ENCODE measurements around the gene PRKCH. TPM values are rescaled to one million over a fixed set of nuclear protein-coding genes. Genes with fewer than 3 reads are reported as not detected.

The PRKCH gene
- total and polyA plus RNA-seq, 4 experiments from 2014 or later = 246 to 284 (median 249) TPM

- peaks cover 22 to 51% of the 10 kb centered on the region in 2 donors for H3K36me3 Mint-ChIP-seq
- H3K36me3 ChIP-seq (ENCODE audit: insufficient read depth, low read length) = peaks cover 18% of the 10 kb centered on the region
- peak; percentile 88 to 94 (median 93) for DNase-seq
- ChIA-PET POLR2A (ENCODE audit: partially characterized antibody) (interaction anchor here (0.8 to 8.5 kb wide), 34 partner anchors 13 to 361 kb away, joined by 3 to 81 read pairs (median 5); partner anchors contain the start of genes HIF1A, PRKCH and SNAPC1), CTCF (ENCODE audit: partially characterized antibody) (interaction anchor here (0.9 to 9.9 kb wide), 14 partner anchors 16 to 364 kb away, joined by 3 to 106 read pairs (median 9); no protein-coding TSS in a partner anchor)
- peaks cover 97% of the 10 kb centered on the region for H3K4me1 ChIP-seq (ENCODE audit: insufficient read depth, low read length)
- H3K9me3 ChIP-seq (ENCODE audit: control insufficient read depth in 1 of 2, low read length in 2 of 2) = no peaks in the 10 kb centered on the region
- H3K4me1 Mint-ChIP-seq = peaks cover 66 to 97% (median 90%) of the 10 kb centered on the region in 4 donors
- peak overlapping the region; percentile 87 to 100 (median 100) for H3K27ac Mint-ChIP-seq
- H3K4me3 ChIP-seq (ENCODE audit: low read length in 2 of 2) = peak overlapping the region in 1 of 2 donors; percentile 13
- intact Hi-C loops (cut with micrococcal nuclease) = loop anchor here (1.0 to 5.0 kb wide), 10 partner anchors 16 to 1228 kb away; partner anchors contain the start of genes HIF1A, PPM1A and SNAPC1
- H3K27me3 ChIP-seq (ENCODE audit: insufficient read depth, low read length) = no peaks in the 10 kb centered on the region
- no peaks in the 10 kb centered on the region for H3K27me3 Mint-ChIP-seq
- H3K9me3 Mint-ChIP-seq = peaks cover 0 to 3% (median 0%) of the 10 kb centered on the region in 8 donors
- peak overlapping the region; percentile 44 to 82 (median 77) for H3K4me3 Mint-ChIP-seq
- H3K27ac ChIP-seq (ENCODE audit: low read depth, low read length) = peak overlapping the region; percentile 87
These were observed 155.5 kb downstream of the PRKCH start for GRCh38 chr14:61476754-61477410.

- peak in 1 of 5 donors; percentile 70 for DNase-seq
- Histone ChIP-seq H3K9me3 (ENCODE audit: control insufficient read depth in 1 of 2, low read length in 2 of 2) (no peaks in the 10 kb centered on the region), H3K4me3 (ENCODE audit: low read length in 2 of 2) (peak overlapping the region; percentile 13 to 44), H3K27me3 (ENCODE audit: insufficient read depth, low read length) (no peaks in the 10 kb centered on the region), H3K36me3 (ENCODE audit: insufficient read depth, low read length) (peaks cover 25% of the 10 kb centered on the region), H3K4me1 (ENCODE audit: insufficient read depth, low read length) (peaks cover 87% of the 10 kb centered on the region), H3K27ac (ENCODE audit: low read depth, low read length) (peak overlapping the region; percentile 87)
- Mint-ChIP-seq H3K27me3 (no peaks in the 10 kb centered on the region), H3K27ac (peak overlapping the region; percentile 87 to 100 (median 100)), H3K4me1 (peaks cover 59 to 95% (median 84%) of the 10 kb centered on the region in 4 donors), H3K36me3 (peaks cover 28 to 51% of the 10 kb centered on the region in 2 donors), H3K4me3 (peak overlapping the region in 7 of 8 donors; percentile 60 to 81 (median 75)), H3K9me3 (peaks cover 0 to 3% (median 0%) of the 10 kb centered on the region in 8 donors)
- intact Hi-C loops (cut with micrococcal nuclease) = loop anchor here (1.0 to 5.0 kb wide), 6 partner anchors 15 to 1229 kb away; partner anchors contain the start of gene PPM1A
- ChIA-PET POLR2A (ENCODE audit: partially characterized antibody) (interaction anchor here (0.7 to 8.5 kb wide), 24 partner anchors 11 to 360 kb away, joined by 3 to 81 read pairs (median 5); partner anchors contain the start of genes HIF1A and SNAPC1), CTCF (ENCODE audit: partially characterized antibody) (interaction anchor here (1.1 to 9.9 kb wide), 9 partner anchors 15 to 360 kb away, joined by 3 to 106 read pairs (median 17); no protein-coding TSS in a partner anchor)
These were observed 156.5 kb downstream of the PRKCH start for GRCh38 chr14:61477712-61478462.

DNA sequence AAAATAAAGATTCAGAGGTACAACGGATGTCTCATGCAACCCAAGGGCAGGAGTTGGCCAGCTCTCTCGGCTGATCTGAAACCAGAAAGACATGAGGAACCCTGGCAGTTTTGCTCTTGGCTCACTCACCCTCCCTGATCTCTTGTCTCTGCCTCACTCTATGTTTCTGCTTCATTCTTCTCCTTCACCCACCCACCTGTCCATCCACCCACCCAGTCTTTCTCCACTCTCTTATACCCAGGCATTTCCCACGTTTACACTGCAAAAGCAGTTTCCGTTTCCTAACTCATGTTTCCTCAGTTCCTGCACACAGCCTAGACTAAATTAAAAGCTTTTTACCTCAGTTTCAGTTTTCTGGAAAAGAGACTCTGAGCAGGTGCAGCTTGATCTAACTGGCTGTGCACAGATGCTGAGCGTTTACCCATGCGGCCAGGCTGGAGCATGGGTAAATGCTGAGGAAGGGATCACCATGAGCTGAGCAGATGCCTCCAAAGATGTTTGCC, 157.6 kb downstream of the PRKCH start:
- Histone ChIP-seq H3K27me3 (ENCODE audit: insufficient read depth, low read length) (no peaks in the 10 kb centered on the region), H3K4me1 (ENCODE audit: insufficient read depth, low read length) (peaks cover 75% of the 10 kb centered on the region), H3K36me3 (ENCODE audit: insufficient read depth, low read length) (peaks cover 31% of the 10 kb centered on the region), H3K4me3 (ENCODE audit: low read length in 2 of 2) (peak overlapping the region in 1 of 2 donors; percentile 9), H3K27ac (ENCODE audit: low read depth, low read length) (peak overlapping the region; percentile 87), H3K9me3 (ENCODE audit: control insufficient read depth in 1 of 2, low read length in 2 of 2) (no peaks in the 10 kb centered on the region)
- Mint-ChIP-seq H3K27ac (peak overlapping the region; percentile 87 to 100 (median 100)), H3K4me3 (peak overlapping the region; percentile 60 to 79 (median 72)), H3K9me3 (peaks cover 0 to 2% (median 0%) of the 10 kb centered on the region in 8 donors), H3K27me3 (no peaks in the 10 kb centered on the region), H3K4me1 (peaks cover 55 to 95% (median 80%) of the 10 kb centered on the region in 4 donors), H3K36me3 (peaks cover 30 to 53% of the 10 kb centered on the region in 2 donors)
- intact Hi-C loops (cut with micrococcal nuclease) = loop anchor here (5.0 kb wide), 2 partner anchors 238 to 358 kb away; no protein-coding TSS in a partner anchor
- peak in 2 of 5 donors; percentile 21 to 32 for DNase-seq
- ChIA-PET POLR2A (ENCODE audit: partially characterized antibody) (interaction anchor here (0.8 to 8.5 kb wide), 13 partner anchors 10 to 283 kb away, joined by 3 to 81 read pairs (median 5); partner anchors contain the start of genes HIF1A and SNAPC1), CTCF (ENCODE audit: partially characterized antibody) (interaction anchor here (0.6 to 9.9 kb wide), 12 partner anchors 9 to 358 kb away, joined by 3 to 106 read pairs (median 4); no protein-coding TSS in a partner anchor)

DNA sequence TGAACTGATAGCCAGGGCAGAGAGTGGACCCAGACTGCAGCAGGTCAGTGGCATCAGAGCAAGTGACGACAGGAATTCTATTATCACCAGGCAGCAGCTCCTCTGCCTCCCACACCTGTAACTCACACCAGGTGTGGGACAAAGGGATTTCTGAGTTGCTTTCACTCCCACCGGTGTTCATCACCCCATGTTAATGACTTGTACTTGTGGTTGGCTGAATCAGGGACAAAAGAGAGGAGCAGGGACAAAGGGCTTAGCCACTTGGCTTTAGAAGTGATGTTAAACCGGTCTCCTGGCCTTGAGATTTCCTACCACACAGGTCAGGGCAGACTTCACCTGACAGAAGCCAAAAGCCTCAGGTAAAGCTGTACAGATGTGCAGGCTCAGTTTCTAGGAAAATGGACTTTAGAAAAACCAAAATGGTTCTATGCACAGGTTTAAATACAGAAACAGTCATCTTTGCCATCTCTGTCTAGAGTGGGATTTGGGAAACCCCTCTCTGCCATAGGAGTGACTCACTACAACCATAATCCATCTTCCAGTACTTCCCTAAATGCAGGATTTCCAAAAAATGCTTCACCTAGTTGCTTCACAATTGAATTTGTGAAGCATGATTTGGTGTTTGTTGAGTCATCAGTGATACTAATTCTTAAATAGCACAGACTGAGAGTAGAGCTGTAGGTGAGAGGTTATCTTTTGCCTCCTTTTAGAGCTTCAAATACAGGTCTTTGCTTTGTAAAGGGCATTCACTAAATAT, 158.5 kb downstream of the PRKCH start:
- Histone ChIP-seq H3K4me3 (ENCODE audit: low read length in 2 of 2) (peak overlapping the region in 1 of 2 donors; percentile 9), H3K27ac (ENCODE audit: low read depth, low read length) (peak overlapping the region; percentile 87), H3K4me1 (ENCODE audit: insufficient read depth, low read length) (peaks cover 66% of the 10 kb centered on the region), H3K36me3 (ENCODE audit: insufficient read depth, low read length) (peaks cover 34% of the 10 kb centered on the region), H3K27me3 (ENCODE audit: insufficient read depth, low read length) (no peaks in the 10 kb centered on the region), H3K9me3 (ENCODE audit: control insufficient read depth in 1 of 2, low read length in 2 of 2) (no peaks in the 10 kb centered on the region)
- ChIA-PET POLR2A (ENCODE audit: partially characterized antibody) (interaction anchor here (0.6 to 8.5 kb wide), 13 partner anchors 9 to 220 kb away, joined by 3 to 81 read pairs (median 5); partner anchors contain the start of gene HIF1A), CTCF (ENCODE audit: partially characterized antibody) (interaction anchor here (0.6 to 9.9 kb wide), 12 partner anchors 10 to 357 kb away, joined by 3 to 106 read pairs (median 4); no protein-coding TSS in a partner anchor)
- Mint-ChIP-seq H3K4me1 (peaks cover 51 to 93% (median 72%) of the 10 kb centered on the region in 4 donors), H3K9me3 (no peaks in the 10 kb centered on the region), H3K4me3 (peak overlapping the region in 7 of 8 donors; percentile 40 to 79 (median 68)), H3K36me3 (peaks cover 30 to 56% of the 10 kb centered on the region in 2 donors), H3K27ac (peak overlapping the region; percentile 87 to 100 (median 100)), H3K27me3 (no peaks in the 10 kb centered on the region)
- DNase-seq = no peak
- intact Hi-C loops (cut with micrococcal nuclease) = loop anchor here (5.0 kb wide), 2 partner anchors 237 to 357 kb away; no protein-coding TSS in a partner anchor

GRCh38 chr14:61480704-61481285, 159.4 kb downstream of the PRKCH start:
- H3K4me1 Mint-ChIP-seq = peaks cover 50 to 95% (median 69%) of the 10 kb centered on the region in 4 donors
- H3K9me3 Mint-ChIP-seq = no peaks in the 10 kb centered on the region
- Histone ChIP-seq H3K4me3 (ENCODE audit: low read length in 2 of 2) (no peak overlapping the region), H3K27me3 (ENCODE audit: insufficient read depth, low read length) (no peaks in the 10 kb centered on the region), H3K9me3 (ENCODE audit: control insufficient read depth in 1 of 2, low read length in 2 of 2) (no peaks in the 10 kb centered on the region), H3K27ac (ENCODE audit: low read depth, low read length) (peak overlapping the region; percentile 22), H3K36me3 (ENCODE audit: insufficient read depth, low read length) (peaks cover 42% of the 10 kb centered on the region), H3K4me1 (ENCODE audit: insufficient read depth, low read length) (peaks cover 58% of the 10 kb centered on the region)
- intact Hi-C loops (cut with micrococcal nuclease) = no loop called here
- peaks cover 39 to 65% of the 10 kb centered on the region in 2 donors for H3K36me3 Mint-ChIP-seq
- peak overlapping the region in 7 of 8 donors; percentile 22 to 78 (median 43) for H3K4me3 Mint-ChIP-seq
- H3K27ac Mint-ChIP-seq = peak overlapping the region; percentile 84 to 100 (median 99)
- ChIA-PET POLR2A (ENCODE audit: partially characterized antibody) (interaction anchor here (0.5 to 8.5 kb wide), 4 partner anchors 11 to 270 kb away, joined by 3 to 81 read pairs (median 4); partner anchors contain the start of gene HIF1A), CTCF (ENCODE audit: partially characterized antibody) (interaction anchor here (0.7 to 9.9 kb wide), 4 partner anchors 12 to 151 kb away, joined by 3 to 106 read pairs (median 6); no protein-coding TSS in a partner anchor)
- no peak for DNase-seq
- no peaks in the 10 kb centered on the region for H3K27me3 Mint-ChIP-seq

All from CD4-positive, alpha-beta memory T cell (primary cell).